Activated T-helper 2 cell treated with anti-CD3 and anti-CD28 coated beads, Interferon-gamma antibody, Interleukin-2, Interleukin-4, amounts not matched to agents 10 μg/mL and 5 μg/mL and 100 μg/mL, durations not matched to agents 14 hours and 24 hours and 36 hours (primary cell): Measurements from ENCODE around the gene TULP4. TPM values are rescaled to one million over a fixed set of nuclear protein-coding genes. Genes with fewer than 3 reads are reported as not detected.

ENCODE experiments used
- DNase-seq: peaks from one replicate; pipeline ENCODE4 v3.0.0; 2021; ENCODE audit warnings: low spot score
- H3K27ac Mint-ChIP-seq: one replicate; pipeline ENCODE4 v1.8.0; 2021; ENCODE audit warnings: mixed read lengths
- H3K27me3 Mint-ChIP-seq: one replicate; pipeline ENCODE4 v1.8.0; 2021; ENCODE audit warnings: low read depth, mixed read lengths
- H3K36me3 Mint-ChIP-seq: one replicate; pipeline ENCODE4 v1.8.0; 2021; ENCODE audit warnings: low read depth, mixed read lengths
- H3K4me1 Mint-ChIP-seq: one replicate; pipeline ENCODE4 v1.8.0; 2021; ENCODE audit warnings: low read depth, mixed read lengths
- H3K4me3 Mint-ChIP-seq: one replicate; pipeline ENCODE4 v1.8.0; 2021; ENCODE audit warnings: low read depth, mild to moderate bottlenecking, moderate library complexity, mixed read lengths
- H3K9me3 Mint-ChIP-seq: one replicate; pipeline ENCODE4 v1.8.0; 2021; ENCODE audit warnings: mixed read lengths
- intact Hi-C: fragments of 100-400 bp; cut with micrococcal nuclease; formaldehyde crosslinking; loops from one replicate; pipeline ENCODE4 v1.15.1; 2023
- total RNA-seq: library from RNA; stranded (reverse); gene quantifications from 2 replicates; pipeline ENCODE4 v1.2.3, GENCODE V29; 2022

The TULP4 gene
- total RNA-seq, 1 donor from 2014 or later, result 19.8 TPM

DNA sequence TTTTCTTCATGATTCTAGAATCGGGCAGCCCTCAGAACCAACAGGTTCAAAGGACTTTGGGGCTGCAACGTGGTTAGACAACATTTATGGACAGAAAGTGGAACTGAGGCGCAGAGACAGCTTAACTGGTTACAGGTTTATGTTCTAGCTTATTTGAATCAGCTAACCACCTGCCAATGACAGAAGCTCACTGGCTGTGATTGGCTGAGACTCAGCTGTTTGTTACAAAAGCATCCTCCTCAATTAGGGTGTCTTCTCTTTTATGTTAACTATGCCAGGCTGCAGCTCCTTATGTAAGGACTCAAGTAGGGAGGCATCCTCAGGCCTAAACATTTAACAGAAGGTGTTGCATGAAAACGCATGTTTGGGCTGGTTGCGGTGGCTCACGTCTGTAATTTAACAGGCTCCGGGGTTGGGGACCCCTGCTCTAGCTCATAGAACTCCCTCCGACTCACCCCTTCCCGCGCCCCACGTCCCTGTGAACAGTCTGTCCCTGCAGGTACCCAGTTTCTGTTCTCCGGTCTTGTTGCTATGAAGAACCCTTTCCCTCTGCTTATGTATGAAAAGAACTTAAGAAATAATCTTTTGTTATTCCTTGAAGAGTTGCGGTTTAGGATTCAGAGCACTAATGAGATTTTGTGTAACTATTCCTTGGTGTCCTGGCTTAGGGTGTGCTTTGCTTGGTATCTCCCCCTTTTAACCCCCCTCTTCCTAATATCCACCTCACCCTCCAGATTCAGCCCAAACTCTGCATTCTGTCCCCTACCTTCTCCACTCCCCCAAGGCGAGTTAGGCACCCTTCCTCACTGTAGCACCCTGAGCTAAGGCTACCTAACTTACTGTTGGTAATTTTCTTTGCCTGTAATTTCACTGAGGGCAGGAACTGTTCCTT, 246.4 kb downstream of the TULP4 start:
- Mint-ChIP-seq H3K4me1 (peaks cover 27% of the 10 kb centered on the region), H3K27me3 (peaks cover 13% of the 10 kb centered on the region), H3K36me3 (peaks cover 14% of the 10 kb centered on the region), H3K9me3 (no peaks in the 10 kb centered on the region), H3K4me3 (peak overlapping the region; percentile 63), H3K27ac (peak overlapping the region; percentile 25)
- no peak for DNase-seq
- intact Hi-C loops, result no loop called here

- peak overlapping the region; percentile 25 for H3K27ac Mint-ChIP-seq
- H3K4me3 Mint-ChIP-seq, result peak overlapping the region; percentile 63
- intact Hi-C loops, result no loop called here
- H3K36me3 Mint-ChIP-seq, result peaks cover 14% of the 10 kb centered on the region
- H3K9me3 Mint-ChIP-seq, result no peaks in the 10 kb centered on the region
- peaks cover 12% of the 10 kb centered on the region for H3K27me3 Mint-ChIP-seq
- H3K4me1 Mint-ChIP-seq, result peaks cover 32% of the 10 kb centered on the region
- no peak for DNase-seq
Measured at GRCh38 chr6:158559338-158559894, 247.2 kb downstream of the TULP4 start.

- Mint-ChIP-seq H3K36me3 (peaks cover 16% of the 10 kb centered on the region), H3K9me3 (no peaks in the 10 kb centered on the region), H3K4me1 (peaks cover 38% of the 10 kb centered on the region), H3K4me3 (peak within 1 kb of the TSS; percentile 97), H3K27ac (peak within 1 kb of the TSS; percentile 95), H3K27me3 (peaks cover 6% of the 10 kb centered on the region)
- intact Hi-C loops, result loop anchor here (5.0 kb wide), 1 partner anchor 87 kb away; no protein-coding TSS in a partner anchor
- peak; percentile 83 for DNase-seq
Measured at GRCh38 chr6:158559895-158560835, 247.9 kb downstream of the TULP4 start, which contains the start of gene TMEM181. Gene TMEM181 (plus strand): TSS chr6:158560091. CDS start chr6:158560225, 134 bp downstream.

DNA sequence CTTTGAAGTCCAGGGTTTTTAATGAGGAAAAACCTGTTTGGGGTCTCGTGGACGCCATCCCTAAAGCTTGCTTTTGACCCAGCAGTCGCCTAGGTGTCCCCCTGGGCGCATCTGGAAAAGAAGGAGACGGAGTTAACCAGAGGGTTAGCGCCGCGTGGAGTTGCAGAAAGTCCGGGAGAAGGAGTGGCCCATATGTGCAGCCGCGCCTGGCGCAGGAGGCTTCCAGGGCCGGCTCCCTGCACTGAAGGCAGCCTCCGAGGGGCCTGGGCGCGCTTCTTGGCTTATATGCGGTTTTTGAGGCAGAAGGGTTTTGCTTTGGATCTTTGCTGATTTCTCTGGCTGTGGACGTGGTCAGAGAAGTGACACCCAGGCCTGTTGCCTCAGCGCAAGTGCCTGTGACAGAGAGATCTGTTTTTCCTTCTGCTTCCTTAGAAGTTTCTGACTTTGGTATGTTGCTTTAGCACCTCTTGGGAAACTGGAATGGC, 248.6 kb downstream of the TULP4 start:
- Mint-ChIP-seq H3K36me3 (peaks cover 19% of the 10 kb centered on the region), H3K27me3 (no peaks in the 10 kb centered on the region), H3K4me1 (peaks cover 41% of the 10 kb centered on the region), H3K4me3 (peak overlapping the region; percentile 97), H3K9me3 (no peaks in the 10 kb centered on the region), H3K27ac (peak overlapping the region; percentile 95)
- intact Hi-C loops, result loop anchor here (1.0 to 5.0 kb wide), 2 partner anchors 16 to 86 kb away; no protein-coding TSS in a partner anchor
- no peak for DNase-seq

Other genes with a start within 250 kb of the TULP4 start
- gene SERAC1, start 144.2 kb upstream of the TULP4 start, total RNA-seq, result 5.4 and 6.6 TPM in 2 replicates
- 28.7 and 30.3 TPM in 2 replicates for gene GTF2H5, start 144.1 kb upstream of the TULP4 start, total RNA-seq
- gene TMEM181, start 247.6 kb downstream of the TULP4 start, total RNA-seq, result 16.3 and 16.9 TPM in 2 replicates